Stimulated activated CD4-positive, alpha-beta T cell treated with anti-CD3 and anti-CD28 coated beads, Interleukin-2, amount 100 ng/mL, for 24 hours (primary cell): ENCODE measurements around the gene SPATS2.

Experiments used
- DNase-seq, 2 donors: peaks; one replicate each; pipeline ENCODE4 v3.0.0-alpha.2; 2020

Gene SPATS2

DNA sequence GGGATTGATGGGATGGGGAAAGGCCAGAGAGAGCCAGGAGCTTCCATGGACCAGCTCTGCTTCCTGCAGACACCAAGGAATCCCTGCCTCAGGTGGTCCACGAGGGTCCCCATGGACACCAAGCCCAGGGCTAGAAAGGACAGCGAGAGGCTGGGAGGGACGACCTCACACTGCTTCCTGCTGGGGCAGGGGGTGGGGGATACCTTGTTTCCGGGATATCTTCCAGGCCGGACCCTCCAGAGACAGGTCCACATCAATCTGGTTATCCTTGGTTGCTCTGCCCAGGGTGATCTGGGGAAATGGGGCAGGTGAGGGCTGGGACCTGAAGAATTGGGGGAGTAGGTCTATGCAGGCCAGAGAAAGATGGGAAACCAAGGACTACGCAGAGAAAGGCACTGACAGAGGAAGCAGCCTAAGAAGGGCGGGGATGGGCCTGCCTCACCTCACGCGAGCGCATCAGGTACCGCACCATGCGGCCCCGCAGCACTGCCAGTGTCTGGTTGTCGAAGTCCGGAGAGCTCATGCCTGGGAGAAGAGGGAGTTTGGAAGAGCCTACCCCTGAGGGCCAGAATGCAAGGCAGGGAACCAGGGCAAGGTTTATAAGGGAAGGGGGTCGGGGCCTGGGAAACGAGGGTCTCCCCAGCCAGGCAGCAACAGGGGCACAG, 191.9 kb downstream of the SPATS2 start:
- DNase-seq = no peak

- no peak for DNase-seq
Observed at GRCh38 chr12:49560695-49561094, 193.4 kb downstream of the SPATS2 start.

DNA sequence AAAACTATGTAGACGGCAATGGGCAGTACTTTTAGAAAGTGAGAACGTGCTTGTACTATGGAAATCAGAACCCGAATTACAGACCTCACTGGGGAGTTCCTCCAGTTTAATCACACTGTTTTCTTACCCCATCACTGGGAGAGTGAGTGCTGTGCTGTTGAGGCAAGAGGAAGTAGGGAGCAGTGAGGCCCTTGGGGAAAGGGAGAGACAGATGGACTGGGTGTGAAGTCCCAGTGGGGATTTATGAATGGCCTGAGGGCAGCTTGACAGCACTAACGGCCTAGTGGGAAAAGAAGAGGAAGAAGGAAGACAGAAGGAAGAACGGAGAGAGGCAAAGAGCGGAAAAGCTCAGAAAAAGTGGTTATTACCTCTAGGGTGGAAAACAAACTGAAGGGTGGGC, 195.0 kb downstream of the SPATS2 start:
- no peak for DNase-seq

- no peak for DNase-seq
Observed at GRCh38 chr12:49562831-49563230, 195.6 kb downstream of the SPATS2 start.

GRCh38 chr12:49563951-49564685, 196.9 kb downstream of the SPATS2 start:
- DNase-seq = no peak

GRCh38 chr12:49564686-49565405, 197.6 kb downstream of the SPATS2 start:
- no peak for DNase-seq

- DNase-seq = no peak
Observed at GRCh38 chr12:49565406-49566265, 198.4 kb downstream of the SPATS2 start.

GRCh38 chr12:49566361-49566760, 199.1 kb downstream of the SPATS2 start:
- DNase-seq = no peak

DNA sequence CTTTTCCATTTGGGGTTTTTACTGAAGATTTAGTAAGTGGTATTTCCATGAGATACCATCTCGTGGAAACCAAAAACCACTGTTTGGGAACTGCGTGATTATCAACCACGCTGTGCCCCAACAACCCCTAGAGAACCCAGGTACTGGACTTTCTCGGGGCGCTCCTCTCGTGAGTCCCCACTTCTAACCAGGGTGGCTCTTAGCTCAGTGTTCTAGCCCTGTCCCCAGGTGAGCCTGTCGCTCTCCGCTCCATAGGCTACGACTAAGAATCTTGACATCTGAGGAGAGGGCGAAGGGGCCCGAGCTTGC, 200.0 kb downstream of the SPATS2 start:
- DNase-seq = no peak

DNA sequence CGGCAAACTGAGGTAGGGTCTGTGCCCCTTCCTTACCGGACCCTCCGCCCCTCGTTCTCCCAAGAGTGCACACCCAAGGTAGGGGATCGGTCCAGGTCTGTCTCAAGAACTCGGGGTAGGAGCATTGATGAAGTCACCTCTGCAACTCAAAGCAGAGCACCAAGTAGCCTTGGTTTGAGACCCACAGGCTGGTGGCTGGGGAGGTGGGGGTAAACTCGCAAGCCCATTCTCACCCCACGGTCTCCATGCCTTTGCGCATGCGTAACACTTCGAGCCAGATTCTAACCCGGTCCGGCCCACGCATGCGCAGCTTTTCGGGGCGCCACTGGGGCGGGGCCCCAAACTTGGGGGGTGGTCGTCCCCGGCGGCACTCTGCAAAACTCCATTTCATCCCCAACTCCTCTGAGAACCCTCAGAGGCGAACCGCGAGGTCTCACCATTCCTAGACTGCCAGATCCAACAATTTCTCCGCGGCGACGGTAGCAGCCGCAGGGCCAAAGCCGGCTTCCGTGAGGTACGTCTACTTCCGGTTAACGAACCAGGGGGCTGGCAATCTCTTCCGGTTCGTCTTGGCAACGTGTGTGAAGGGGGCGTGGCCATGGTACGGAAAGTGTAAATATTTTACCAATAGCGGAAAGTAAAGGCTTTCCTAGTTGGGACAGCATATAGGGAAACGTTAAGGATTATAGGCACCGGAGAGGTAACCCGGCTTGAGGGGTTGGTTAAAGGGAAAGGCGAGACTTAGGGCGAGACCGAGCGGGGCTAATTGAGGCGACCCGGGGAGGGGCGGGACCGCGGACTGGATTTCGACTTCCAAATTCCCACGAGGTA, 200.6 kb downstream of the SPATS2 start, which contains the start of gene MCRS1:
MCRS1 (minus strand) TSS at position 532 of the 831 bp plus-strand sequence. CDS start 1,411 bp downstream, outside the sequence.
- DNase-seq = peak; percentile 90 to 91

GRCh38 chr12:49568442-49569162, 201.3 kb downstream of the SPATS2 start:
- DNase-seq = no peak
